ENCODE results near the gene TPM1. TPM values are rescaled to one million over a fixed set of nuclear protein-coding genes. Genes with fewer than 3 reads are reported as not detected.

The TPM1 gene
- total RNA-seq, 1 donor from 2014 or later, result 498 TPM

- H3K27me3 ChIP-seq, result no peaks in the 10 kb centered on the region
- intact Hi-C loops (cut with DNase I), result no loop called here
- no peak overlapping the region for H3K27ac ChIP-seq
- no peak for DNase-seq (ENCODE audit: extremely low spot score in 2 of 2)
- TF ChIP-seq CTCF (IDR thresholded peaks at IDR 0.05) (no peak), POLR2A (IDR thresholded peaks at IDR 0.05) (no peak), POLR2AphosphoS5 (IDR thresholded peaks at IDR 0.05; ENCODE audit: insufficient read depth in 1 of 2, low read depth in 1 of 2) (no peak)
- no peaks in the 10 kb centered on the region for H3K36me3 ChIP-seq
- no peaks in the 10 kb centered on the region for H3K9me3 ChIP-seq
- no peak overlapping the region for H3K4me3 ChIP-seq
- peaks cover 19% of the 10 kb centered on the region for H3K4me1 ChIP-seq
Measured at GRCh38 chr15:63018639-63019038, 23.9 kb upstream of the TPM1 start.

- TF ChIP-seq CTCF (IDR thresholded peaks at IDR 0.05) (no peak), POLR2AphosphoS5 (IDR thresholded peaks at IDR 0.05; ENCODE audit: insufficient read depth in 1 of 2, low read depth in 1 of 2) (no peak), POLR2A (IDR thresholded peaks at IDR 0.05) (no peak)
- H3K4me1 ChIP-seq, result peaks cover 14% of the 10 kb centered on the region
- H3K27me3 ChIP-seq, result no peaks in the 10 kb centered on the region
- no peak overlapping the region for H3K27ac ChIP-seq
- H3K9me3 ChIP-seq, result no peaks in the 10 kb centered on the region
- DNase-seq (ENCODE audit: extremely low spot score in 2 of 2), result no peak
- H3K36me3 ChIP-seq, result no peaks in the 10 kb centered on the region
- intact Hi-C loops (cut with DNase I), result no loop called here
- H3K4me3 ChIP-seq, result no peak overlapping the region
Measured at GRCh38 chr15:63019511-63020109, 22.9 kb upstream of the TPM1 start.

- TF ChIP-seq POLR2A (IDR thresholded peaks at IDR 0.05) (no peak), CTCF (IDR thresholded peaks at IDR 0.05) (no peak), POLR2AphosphoS5 (IDR thresholded peaks at IDR 0.05; ENCODE audit: insufficient read depth in 1 of 2, low read depth in 1 of 2) (no peak)
- Histone ChIP-seq H3K4me3 (no peak overlapping the region), H3K9me3 (no peaks in the 10 kb centered on the region), H3K36me3 (no peaks in the 10 kb centered on the region), H3K27ac (no peak overlapping the region), H3K4me1 (peaks cover 9% of the 10 kb centered on the region), H3K27me3 (no peaks in the 10 kb centered on the region)
- intact Hi-C loops (cut with DNase I), result no loop called here
- DNase-seq (ENCODE audit: extremely low spot score in 2 of 2), result no peak
Measured at GRCh38 chr15:63020128-63020527, 22.4 kb upstream of the TPM1 start.

GRCh38 chr15:63020759-63021430 lies 21.7 kb upstream of the TPM1 start:
- DNase-seq (ENCODE audit: extremely low spot score in 2 of 2), result no peak

More at GRCh38 chr15:63020759-63021430, 21.7 kb upstream of the TPM1 start:
- H3K9me3 ChIP-seq, result no peaks in the 10 kb centered on the region
- peaks cover under 1% of the 10 kb centered on the region for H3K4me1 ChIP-seq
- H3K4me3 ChIP-seq, result no peak overlapping the region
- no peaks in the 10 kb centered on the region for H3K27me3 ChIP-seq
- no peak for TF ChIP-seq CTCF (IDR thresholded peaks at IDR 0.05)
- TF ChIP-seq POLR2A (IDR thresholded peaks at IDR 0.05), result no peak
- no peak for TF ChIP-seq POLR2AphosphoS5 (IDR thresholded peaks at IDR 0.05; ENCODE audit: insufficient read depth in 1 of 2, low read depth in 1 of 2)
- H3K36me3 ChIP-seq, result no peaks in the 10 kb centered on the region
- H3K27ac ChIP-seq, result no peak overlapping the region
- intact Hi-C loops (cut with DNase I), result no loop called here

All from vagina (tissue), 2 donors.